HG03460 (cell line): Measurements from ENCODE around the gene AGAP2.

Source experiments
- ATAC-seq: cut with Tn5 transposase; IDR thresholded peaks from one replicate; pipeline ENCODE4 v1.9.1; 2021; ENCODE audit not compliant: unreplicated experiment

Gene AGAP2

DNA sequence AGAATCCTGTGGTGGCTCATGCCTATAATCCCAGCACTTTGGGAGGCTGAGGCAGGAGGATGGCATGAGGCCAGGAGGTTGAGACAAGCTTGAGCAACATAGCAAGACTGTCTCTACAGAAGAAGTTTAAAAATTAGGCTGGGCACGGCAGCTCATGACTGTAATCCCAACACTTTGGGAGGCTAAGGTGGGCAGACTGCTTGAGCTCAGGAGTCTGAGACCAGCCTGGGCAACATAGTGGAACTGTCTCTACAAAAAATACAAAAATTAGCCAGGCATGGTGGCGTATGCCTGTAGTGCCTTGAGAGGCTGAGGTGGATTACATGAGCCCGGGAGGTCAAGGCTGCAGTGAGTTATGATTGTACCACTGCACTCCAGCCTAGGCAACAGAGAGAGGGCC, 29.3 kb upstream of the AGAP2 start:
- ATAC-seq, result no peak

DNA sequence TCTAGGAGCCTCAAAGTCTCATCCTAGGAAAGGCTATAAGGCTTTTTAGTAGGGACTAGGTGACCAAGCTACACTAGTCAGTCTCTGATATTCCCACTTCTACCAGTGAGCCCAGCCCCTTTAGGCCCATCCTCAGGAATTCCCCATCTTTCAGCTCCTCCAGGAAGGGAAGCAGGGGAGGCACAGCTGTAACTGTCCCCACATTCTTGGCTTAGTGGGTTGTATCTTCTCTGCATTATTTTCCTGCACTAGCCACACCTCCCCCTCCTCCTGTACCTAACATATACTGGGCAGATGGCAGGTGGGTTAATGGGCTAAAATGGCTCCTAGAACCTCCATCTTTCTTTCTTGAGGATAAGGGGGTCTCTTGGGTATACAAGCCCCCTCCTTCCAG, 28.8 kb upstream of the AGAP2 start:
- ATAC-seq, result no peak

DNA sequence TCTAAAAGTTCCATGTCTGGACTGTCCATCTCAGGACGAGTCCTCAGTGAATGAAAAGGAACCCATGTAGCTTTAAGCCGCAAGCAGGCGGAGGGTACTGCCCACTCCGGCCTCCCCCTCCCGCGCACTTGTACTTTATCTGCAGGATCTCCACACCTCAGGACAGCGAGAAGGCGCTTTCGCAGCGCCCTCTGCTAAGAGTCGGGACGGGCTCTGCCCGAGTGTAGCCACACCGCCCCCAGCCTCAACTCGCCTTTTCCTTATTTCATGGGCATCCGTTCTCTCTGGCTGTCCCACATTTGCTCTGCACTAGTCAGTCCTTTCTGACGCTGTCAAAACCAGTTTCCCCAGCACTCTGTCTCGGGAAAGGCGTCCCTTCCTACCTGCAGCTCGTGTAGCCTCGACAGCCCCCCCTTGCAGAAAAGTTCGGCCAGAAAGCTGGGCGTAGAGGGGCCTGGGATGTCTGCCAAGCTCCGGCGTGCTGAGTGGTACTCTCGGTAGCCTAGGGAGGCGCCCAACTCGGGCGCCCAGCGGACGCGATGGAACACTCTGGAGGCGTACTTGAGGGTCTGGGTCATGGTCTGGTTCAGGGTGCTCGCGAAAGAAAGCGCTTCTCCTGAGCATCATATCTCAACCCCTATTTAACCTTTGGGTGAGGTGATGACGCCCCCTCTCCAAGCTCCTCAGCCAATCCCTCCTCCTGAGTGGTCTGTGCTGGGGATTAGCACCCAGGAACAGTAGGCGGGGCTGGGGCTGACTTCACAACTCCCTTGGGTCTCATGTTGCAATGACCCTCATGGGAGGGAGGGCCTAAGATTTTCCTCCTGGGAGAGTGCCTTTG, 28.1 kb upstream of the AGAP2 start, which contains the start of gene CYP27B1:
CYP27B1 (minus strand) TSS at position 615 of the 841 bp plus-strand sequence; CDS start at position 578, 37 bp downstream.
- ATAC-seq, result no peak

DNA sequence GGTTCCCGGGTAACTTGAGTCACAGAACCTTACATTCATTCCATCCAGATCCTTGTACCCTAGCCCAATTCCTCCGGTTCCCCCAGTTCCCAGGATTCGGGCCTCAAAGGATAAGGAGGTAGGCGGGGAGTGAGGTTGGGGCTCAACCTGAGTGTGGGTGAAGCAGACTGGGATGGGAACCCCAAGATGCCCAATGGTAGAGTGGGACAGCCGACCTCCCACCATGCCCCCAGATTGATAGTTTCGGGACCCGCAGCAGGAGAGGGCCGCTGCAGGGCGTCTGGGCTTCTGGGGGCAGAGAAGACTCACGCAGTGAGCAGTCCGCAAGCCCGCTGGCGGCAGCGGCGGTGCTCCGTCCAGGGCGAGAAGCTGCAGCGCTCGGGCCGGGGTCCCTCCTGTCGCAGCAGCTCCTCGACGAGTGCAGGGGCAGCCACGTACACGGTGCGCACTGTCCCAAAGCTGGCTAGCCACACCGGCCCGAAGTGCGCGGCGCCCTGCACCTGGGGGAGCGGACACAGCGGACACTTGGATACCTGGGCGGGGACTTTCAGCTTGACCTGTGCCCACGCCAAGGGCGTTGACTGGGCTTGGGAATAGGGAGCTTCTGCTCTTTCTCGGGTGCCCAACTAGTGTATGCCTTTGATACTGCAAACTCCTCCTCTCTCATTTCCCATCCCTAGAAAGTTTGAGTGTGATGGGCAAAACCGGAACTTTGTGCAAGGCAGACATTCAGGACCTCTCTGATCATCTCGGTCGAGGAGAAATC, 27.3 kb upstream of the AGAP2 start:
- no peak for ATAC-seq

DNA sequence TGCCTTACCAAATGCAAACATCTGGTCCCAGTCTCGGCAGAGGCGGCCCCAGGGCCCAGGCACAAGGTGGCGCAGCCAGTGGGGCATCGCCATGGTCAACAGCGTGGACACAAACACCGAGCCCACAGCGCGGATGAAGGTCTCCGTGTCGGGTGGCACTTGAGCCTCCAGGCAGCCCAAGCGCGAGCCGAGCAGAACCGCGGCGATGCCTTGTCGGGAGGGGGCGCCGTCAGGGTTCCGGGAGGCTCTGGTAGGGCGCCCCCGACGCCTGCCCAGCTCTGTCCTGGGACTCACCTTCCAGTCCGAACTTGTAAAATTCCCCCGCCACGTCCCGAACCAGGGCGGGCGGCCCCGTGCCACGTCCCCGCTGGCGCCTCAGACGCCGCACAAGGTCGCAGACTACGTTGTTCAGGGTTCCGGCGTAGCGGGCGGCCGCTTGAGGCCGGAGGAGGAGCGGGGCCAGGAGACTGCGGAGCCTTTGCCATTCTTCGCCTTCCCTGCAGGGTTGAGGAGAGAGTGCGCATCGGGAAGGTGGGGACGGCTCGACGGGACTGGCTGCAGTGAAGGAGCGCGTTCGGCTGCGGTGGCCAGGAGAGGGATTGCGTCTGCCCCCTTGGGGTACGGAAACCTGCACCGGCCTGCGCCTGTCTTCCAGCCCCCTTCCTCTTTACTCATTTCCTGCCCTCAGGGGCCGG, 26.6 kb upstream of the AGAP2 start:
- no peak for ATAC-seq

DNA sequence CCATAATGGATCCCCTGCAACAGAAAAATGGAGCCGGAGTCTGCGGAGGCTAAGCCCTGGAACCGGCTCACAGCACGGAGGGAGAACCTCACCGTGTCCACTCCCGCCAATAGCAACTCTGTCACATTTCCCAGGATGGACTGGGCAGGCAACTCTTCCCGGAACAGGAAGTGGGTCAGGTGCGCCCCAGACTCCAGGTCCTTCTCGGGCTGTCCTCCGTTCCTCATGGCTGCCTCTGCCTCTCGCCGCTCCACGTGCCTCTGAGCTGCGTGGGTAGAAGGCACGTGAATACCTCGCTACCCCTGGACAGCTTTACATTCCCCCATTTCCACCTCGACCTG, 26.1 kb upstream of the AGAP2 start:
- ATAC-seq, result no peak

DNA sequence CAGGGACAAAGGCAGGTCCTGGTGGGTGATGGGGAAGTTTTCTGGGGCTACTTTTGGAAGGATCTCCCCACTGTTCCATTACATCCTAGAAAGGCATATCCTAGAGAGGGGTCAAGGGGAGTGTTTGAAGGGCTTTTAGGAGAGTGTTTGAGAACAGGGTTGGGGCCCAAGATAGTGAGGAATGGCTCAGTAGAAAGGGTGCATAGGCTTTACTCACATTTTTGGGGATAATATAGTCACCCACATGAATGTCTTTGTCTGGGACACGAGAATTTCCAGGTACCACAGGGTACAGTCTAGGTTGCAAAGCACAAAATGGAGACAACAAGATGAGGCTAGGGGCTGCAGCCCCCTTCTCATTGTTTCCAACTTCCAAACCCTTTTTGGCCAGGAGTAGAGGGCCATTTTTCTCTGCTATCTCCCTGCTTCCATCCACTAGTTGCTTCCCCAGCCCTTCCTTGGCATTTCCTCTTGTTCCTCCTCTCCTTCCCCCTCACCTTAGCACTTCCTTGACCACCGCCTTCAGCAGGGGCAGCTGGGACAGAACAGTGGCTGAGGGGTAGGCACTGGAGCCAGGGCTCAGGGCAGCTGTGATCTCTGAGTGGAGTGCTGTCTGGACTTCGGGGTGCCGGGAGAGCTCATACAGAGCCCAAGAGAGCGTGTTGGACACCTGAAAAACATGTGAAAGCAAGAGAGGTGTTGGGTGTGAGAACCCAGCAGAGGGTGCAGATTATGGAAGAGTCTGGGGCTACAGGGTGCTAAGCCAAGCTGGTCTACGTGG, 25.5 kb upstream of the AGAP2 start:
- no peak for ATAC-seq

DNA sequence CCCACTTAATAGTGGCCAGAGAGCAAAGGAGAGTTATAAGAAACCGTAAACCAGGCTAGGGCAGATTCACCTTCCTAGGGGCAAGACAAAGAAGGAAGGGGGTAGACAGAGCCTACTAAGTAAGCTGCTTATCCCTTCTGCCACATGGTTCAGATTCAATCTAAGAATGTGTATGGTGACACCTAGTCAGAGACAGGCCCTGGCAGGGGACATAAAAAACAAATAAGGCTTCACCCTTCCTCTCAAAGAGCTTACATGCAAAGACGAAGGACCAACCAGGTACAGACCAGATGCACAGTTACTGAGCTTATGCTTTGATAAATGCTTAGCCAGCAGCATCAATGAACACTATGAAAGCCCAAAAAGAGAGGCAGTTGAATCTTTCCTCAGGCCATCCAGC, 23.9 kb upstream of the AGAP2 start:
- ATAC-seq, result no peak

DNA sequence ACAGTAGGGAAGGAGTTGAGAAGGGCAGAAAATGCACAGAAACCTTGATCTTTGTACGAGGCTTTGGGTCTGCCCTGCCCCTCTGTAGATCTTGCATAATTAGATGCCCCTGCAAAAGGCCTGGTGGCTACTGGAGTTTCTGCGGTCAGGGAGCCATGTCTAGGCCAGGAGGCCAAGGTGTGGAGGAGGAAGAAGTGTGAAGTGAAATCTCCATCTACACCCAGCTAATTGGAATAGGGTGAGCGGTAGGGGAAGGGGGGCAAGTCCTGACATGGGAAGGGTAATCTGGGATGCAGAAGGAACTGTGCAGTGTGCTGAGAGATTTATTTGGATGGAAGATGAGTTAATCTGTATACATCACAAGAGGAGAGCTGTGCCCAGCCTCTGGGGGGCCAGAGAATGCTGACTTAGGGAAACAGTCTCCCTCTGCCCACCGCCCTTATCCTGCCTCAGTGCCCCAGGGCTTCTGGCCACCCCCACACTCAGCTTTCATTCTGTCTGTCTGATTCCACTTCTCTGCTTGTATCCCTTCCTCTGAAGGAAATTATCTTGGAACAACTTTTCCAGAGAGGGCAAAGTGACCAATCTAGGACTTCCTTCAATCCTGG, 23.0 kb upstream of the AGAP2 start:
- ATAC-seq, result no peak

DNA sequence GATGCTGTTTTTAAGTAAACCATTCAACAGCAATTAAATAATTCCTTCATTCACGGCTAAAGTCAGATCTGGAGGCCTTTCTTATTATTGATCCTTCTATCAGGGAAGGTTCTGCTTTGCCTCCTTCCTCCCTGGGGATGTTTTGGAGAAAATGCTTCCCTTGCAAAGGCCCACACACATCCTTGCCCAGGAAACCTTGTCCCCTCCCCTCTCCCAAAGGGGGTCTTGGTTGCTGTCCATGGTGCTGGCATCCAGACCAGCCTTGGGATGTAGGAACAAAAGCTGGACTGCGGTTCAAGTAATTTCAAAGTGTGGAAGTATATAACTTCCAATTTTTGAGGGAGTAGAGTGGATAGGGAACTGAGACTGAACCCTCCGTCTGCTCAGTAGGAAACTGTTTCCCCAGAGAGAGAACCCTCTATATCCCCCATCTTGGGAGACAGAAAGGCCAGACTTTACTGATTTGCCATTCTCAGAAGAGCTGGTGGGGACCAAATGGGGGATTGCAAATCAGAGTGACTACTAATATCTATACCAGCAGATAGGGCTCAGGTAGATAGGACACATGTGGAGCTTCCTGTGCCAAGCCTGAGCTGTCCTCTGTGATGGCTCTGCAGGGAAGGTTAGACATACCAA, 21.9 kb upstream of the AGAP2 start:
- no peak for ATAC-seq

DNA sequence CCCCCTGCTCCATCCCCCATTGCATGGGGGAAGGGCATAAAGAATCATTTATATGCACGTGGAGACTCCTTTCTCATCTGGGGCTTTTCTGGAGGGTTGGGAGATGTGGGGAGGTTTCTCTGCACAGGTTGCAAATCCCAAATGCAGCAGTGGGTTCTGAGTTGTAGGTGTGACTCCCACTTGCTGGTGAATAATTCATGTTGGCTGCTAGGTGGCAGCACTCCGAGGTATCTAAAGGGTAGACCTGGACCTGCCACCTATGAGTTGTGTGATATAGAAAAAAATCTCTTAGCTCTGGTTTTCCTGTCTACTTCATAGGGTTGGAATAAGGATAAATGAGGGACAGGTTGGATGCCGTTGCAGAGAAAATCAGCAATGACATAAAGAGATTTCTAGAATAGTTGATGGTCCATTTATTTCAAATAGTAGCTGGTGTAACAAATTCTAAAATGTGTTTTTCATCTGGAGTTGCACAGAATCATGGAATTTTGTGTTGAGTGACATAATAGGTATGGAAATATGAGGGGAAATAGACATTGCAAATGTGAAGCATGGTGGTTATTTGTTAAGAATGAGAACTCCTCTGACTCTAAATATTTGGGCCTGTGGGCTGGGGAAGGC, 20.9 kb upstream of the AGAP2 start:
- no peak for ATAC-seq

DNA sequence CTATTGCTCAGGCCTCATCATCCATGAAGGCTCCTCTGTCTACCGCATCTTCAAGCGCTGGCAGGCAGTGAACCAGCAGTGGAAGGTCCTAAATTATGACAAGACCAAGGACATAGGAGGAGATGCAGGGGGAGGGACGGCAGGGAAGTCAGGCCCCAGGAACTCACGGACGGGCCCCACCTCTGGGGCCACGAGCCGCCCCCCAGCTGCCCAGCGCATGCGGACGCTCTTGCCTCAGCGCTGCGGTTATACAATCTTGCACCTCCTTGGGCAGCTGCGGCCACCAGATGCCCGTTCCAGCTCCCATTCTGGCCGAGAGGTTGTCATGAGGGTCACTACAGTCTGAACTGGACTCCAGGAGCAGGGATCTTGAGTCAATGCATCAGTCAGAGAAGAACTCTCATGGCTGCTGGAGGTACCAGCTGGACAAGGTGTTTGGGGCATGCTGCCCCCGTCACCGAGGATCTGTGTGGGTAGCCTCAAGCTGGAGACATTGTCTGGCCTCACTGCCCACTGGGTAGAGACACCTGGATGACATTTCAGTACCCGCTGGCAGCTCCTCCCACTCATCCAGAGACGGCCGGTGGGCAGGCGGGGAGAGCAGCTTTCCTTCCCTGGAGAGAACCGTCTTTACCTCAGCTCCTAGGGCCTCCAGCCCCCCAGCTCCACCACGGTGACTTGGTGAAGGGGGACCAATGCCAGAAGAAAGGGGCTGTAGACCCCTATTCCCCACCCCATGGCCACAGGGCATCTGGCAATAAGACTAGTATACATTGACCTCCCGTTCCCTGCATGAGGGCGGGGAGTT, 20.2 kb upstream of the AGAP2 start:
- ATAC-seq, result no peak

DNA sequence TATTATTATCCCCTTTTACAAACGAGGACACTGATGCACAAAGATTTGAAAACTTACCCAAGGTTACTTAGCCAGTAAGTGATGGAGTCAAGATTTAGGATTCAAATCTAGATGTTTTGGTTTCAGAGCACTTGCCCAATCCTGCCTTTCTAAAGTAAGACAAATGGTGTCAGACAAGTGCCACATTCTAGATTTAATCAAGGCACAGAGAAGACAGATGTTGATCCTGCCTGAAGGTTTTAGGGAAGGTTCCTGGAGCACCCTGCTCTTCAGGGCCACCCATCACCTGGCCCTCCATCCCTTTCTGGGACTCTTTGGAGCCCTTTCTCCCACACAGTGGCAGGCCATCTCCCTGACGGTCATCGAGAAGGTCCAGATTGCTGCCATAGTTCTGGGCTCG, 19.2 kb upstream of the AGAP2 start:
- ATAC-seq, result no peak

DNA sequence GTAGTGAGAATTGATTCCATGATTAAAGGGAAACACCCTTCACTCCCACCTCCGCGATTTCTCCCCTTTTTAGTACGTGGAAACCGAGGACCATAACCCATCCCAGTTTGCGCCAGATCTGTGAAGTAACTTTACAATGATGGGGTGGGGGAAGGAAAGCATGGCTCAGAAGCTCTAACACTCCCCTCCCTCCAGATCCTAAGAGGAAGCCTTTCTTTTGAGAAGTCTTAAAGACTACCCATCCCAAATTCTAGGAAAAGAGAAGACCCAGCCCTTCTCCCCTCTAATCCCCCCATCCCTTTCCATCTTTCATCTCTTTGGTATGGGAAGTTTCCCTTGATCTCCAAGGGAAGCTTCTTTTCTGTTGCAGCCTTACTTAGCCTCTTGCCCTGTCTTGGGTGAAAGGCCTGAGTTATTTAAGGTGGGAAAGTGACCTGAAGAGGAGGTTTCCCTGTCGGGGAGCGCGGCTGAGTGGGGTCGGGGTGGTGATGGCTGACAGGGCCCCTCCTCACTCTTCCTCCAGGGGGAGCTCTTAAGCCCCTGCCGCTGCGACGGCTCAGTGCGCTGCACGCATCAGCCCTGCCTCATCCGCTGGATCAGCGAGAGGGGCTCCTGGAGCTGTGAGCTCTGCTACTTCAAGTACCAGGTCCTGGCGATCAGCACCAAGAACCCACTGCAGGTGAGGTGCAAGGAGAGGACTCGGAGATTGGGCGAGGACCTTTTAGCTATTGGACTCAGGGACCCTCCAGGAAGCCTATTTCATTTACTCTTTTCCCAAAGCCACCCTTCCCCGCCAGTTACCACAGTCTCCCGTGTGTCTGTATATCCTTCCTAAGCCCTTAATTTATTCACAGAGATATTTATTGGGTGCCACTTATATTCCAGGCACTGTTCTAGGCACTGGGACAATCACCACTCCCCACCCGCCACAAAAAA, 18.1 kb upstream of the AGAP2 start:
- ATAC-seq, result no peak

DNA sequence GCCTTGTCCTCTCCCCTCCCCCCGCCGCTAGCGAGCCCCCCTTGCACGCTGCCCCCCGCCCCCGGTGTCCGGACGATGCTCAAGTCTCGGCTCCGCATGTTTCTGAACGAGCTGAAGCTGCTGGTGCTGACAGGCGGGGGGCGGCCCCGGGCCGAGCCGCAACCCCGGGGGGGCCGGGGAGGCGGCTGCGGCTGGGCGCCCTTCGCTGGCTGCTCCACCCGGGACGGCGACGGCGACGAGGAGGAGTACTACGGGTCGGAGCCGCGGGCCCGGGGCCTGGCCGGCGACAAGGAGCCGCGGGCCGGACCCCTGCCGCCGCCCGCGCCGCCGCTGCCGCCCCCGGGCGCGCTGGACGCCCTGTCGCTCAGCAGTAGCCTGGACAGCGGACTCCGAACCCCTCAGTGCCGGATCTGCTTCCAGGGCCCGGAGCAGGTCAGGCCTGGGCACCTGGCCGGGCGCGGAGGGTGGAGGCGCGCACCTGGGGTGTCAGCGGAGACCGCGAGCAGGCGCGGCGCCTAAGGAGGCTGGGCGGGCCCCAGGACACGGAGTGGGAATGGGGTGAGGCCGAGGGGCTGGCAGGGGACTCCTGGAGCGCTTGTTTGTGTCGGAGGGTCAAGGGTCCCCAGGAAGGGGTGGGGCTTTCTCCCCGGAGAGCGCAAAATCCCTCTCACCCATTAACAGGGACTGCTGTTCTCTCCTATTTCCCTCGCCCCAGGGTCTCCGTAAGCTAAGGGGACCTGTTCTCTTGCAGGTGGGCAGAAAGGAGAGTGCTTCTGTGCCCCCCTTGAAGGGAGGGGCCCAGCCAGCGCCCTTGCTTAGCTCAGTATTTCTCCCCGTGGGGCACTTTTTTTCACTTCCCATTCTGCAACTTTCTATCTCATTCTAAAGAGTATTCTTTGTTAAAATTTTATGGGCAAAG, 17.2 kb upstream of the AGAP2 start:
- no peak for ATAC-seq

DNA sequence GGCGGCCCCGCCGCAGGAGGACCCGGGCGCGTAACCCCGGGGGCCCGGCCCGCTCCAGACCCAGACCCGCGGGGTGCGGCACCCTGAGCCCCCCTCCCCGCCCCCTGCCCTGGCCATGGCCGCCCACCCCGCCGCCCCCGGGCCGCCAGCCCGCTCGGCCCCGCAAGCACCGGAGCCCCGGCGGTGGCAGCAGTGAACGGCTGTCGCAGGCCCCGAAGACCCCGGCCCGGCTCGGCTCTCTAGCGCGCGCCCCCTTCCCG, 16.6 kb upstream of the AGAP2 start:
- ATAC-seq, result no peak
